Osteoblast (primary cell): ENCODE results near the gene PCBP2. TPM values are rescaled to one million over a fixed set of nuclear protein-coding genes. Genes with fewer than 3 reads are reported as not detected.

Experiments
- DNase-seq: peaks from one replicate; pipeline ENCODE4 v3.0.0; 2011; ENCODE audit warnings: low spot score, mixed read lengths; ENCODE audit not compliant: insufficient read length; ENCODE audit errors: missing footprints
- H2AFZ ChIP-seq: 2 replicates; pipeline ENCODE4 v1.6.0; 2011; ENCODE audit warnings: mild to moderate bottlenecking, low read length
- H3K27ac ChIP-seq: 2 replicates; pipeline ENCODE4 v1.5.1; 2011; ENCODE audit warnings: mild to moderate bottlenecking, low read depth, low read length, moderate library complexity
- H3K27me3 ChIP-seq: 2 replicates; pipeline ENCODE4 v1.6.0; 2012; ENCODE audit warnings: mild to moderate bottlenecking, control low read depth, inconsistent platforms, low read length, moderate library complexity; ENCODE audit not compliant: insufficient read depth
- H3K36me3 ChIP-seq: 2 replicates; pipeline ENCODE4 v1.5.1; 2011; ENCODE audit warnings: mild to moderate bottlenecking, low read length, control low read depth, moderate library complexity; ENCODE audit not compliant: insufficient read depth
- H3K4me1 ChIP-seq: 2 replicates; pipeline ENCODE4 v1.5.1; 2011; ENCODE audit warnings: mild to moderate bottlenecking, low read length, control low read depth, moderate library complexity; ENCODE audit not compliant: insufficient read depth
- H3K4me2 ChIP-seq: 2 replicates; pipeline ENCODE4 v1.6.0; 2011; ENCODE audit warnings: mild to moderate bottlenecking, low read length; ENCODE audit not compliant: insufficient read depth
- H3K4me3 ChIP-seq: fragments of 200-600 bp; sonication (generic); 3 replicates; pipeline ENCODE4 v1.5.1; 2012; ENCODE audit warnings: mild to moderate bottlenecking, low read length, inconsistent platforms; ENCODE audit not compliant: insufficient read depth
- H3K79me2 ChIP-seq: 2 replicates; pipeline ENCODE4 v1.6.0; 2012; ENCODE audit warnings: mild to moderate bottlenecking, low read length, control low read depth, inconsistent platforms; ENCODE audit not compliant: insufficient read depth
- H3K9me3 ChIP-seq: 2 replicates; pipeline ENCODE4 v1.5.1; 2011; ENCODE audit warnings: low read depth, low read length, control low read depth
- H4K20me1 ChIP-seq: 2 replicates; pipeline ENCODE4 v1.6.0; 2012; ENCODE audit warnings: mild to moderate bottlenecking, low read length, control low read depth; ENCODE audit not compliant: insufficient read depth
- total RNA-seq: library from RNA; depleted of rRNA; stranded (reverse); fragments of >200 nt; gene quantifications from 2 replicates; pipeline ENCODE4 v1.2.3, GENCODE V29; 2012
- TF ChIP-seq, protein P1 (sequence below): IDR thresholded peaks from 2 replicates; pipeline ENCODE4 v1.5.1; 2011; ENCODE audit warnings: mild to moderate bottlenecking, low read depth, low read length, moderate library complexity; ENCODE audit errors: extremely low read depth

The PCBP2 gene
- total RNA-seq, 1 donor, result 247 TPM

DNA sequence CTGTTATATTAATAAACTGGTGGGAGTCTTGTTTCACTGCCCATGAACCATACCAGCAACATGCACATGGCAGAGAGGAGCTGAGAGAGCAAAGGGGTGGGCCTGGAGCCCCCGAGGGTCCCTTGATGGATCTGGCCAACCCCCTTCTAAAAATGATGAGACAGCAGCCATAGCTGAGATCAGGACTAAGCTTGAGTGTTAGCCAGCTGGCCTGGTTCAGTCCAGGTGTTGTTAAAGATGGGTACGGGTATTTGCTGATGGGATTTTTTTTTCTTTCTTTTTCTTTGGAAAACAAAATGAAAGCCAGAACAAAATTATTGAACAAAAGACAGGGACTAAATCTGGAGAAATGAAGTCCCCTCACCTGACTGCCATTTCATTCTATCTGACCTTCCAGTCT, 16.0 kb downstream of the PCBP2 start:
- peaks cover 14% of the 10 kb centered on the region for H3K4me1 ChIP-seq
- H3K27me3 ChIP-seq, result no peaks in the 10 kb centered on the region
- H3K27ac ChIP-seq, result no peak overlapping the region
- TF ChIP-seq, protein P1, sequence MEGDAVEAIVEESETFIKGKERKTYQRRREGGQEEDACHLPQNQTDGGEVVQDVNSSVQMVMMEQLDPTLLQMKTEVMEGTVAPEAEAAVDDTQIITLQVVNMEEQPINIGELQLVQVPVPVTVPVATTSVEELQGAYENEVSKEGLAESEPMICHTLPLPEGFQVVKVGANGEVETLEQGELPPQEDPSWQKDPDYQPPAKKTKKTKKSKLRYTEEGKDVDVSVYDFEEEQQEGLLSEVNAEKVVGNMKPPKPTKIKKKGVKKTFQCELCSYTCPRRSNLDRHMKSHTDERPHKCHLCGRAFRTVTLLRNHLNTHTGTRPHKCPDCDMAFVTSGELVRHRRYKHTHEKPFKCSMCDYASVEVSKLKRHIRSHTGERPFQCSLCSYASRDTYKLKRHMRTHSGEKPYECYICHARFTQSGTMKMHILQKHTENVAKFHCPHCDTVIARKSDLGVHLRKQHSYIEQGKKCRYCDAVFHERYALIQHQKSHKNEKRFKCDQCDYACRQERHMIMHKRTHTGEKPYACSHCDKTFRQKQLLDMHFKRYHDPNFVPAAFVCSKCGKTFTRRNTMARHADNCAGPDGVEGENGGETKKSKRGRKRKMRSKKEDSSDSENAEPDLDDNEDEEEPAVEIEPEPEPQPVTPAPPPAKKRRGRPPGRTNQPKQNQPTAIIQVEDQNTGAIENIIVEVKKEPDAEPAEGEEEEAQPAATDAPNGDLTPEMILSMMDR, result no peak
- no peak overlapping the region for H3K4me2 ChIP-seq
- no peak for DNase-seq
- peaks cover 56% of the 10 kb centered on the region for H4K20me1 ChIP-seq
- no peaks in the 10 kb centered on the region for H3K9me3 ChIP-seq
- H3K79me2 ChIP-seq, result peaks cover 89% of the 10 kb centered on the region
- H3K4me3 ChIP-seq, result no peak overlapping the region
- H2AFZ ChIP-seq, result no peak overlapping the region
- peaks cover 96% of the 10 kb centered on the region for H3K36me3 ChIP-seq

DNA sequence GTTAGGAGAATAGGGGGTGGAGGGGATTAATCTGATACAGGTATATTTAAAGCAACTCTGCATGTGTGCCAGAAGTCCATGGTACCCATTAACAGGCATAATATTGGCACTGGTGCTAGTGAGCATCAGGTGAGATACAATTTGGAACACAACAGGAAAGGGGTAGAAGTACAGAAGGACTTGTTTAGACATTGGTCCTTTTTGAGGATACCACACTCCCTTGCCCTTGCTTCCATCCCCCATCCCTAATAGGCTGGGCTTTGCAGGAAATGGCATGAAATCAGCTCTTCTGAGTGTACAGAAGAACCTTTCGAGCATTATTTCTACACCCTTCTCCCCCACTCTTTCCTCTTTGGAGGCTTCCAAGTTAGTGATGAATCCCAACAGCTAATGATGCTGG, 16.4 kb downstream of the PCBP2 start:
- H3K4me3 ChIP-seq, result no peak overlapping the region
- no peak overlapping the region for H3K4me2 ChIP-seq
- peaks cover 56% of the 10 kb centered on the region for H4K20me1 ChIP-seq
- peaks cover 87% of the 10 kb centered on the region for H3K79me2 ChIP-seq
- H3K4me1 ChIP-seq, result peaks cover 16% of the 10 kb centered on the region
- no peak overlapping the region for H2AFZ ChIP-seq
- TF ChIP-seq, protein P1, result no peak
- H3K9me3 ChIP-seq, result no peaks in the 10 kb centered on the region
- H3K36me3 ChIP-seq, result peaks cover 94% of the 10 kb centered on the region
- H3K27ac ChIP-seq, result no peak overlapping the region
- no peaks in the 10 kb centered on the region for H3K27me3 ChIP-seq
- no peak for DNase-seq

DNA sequence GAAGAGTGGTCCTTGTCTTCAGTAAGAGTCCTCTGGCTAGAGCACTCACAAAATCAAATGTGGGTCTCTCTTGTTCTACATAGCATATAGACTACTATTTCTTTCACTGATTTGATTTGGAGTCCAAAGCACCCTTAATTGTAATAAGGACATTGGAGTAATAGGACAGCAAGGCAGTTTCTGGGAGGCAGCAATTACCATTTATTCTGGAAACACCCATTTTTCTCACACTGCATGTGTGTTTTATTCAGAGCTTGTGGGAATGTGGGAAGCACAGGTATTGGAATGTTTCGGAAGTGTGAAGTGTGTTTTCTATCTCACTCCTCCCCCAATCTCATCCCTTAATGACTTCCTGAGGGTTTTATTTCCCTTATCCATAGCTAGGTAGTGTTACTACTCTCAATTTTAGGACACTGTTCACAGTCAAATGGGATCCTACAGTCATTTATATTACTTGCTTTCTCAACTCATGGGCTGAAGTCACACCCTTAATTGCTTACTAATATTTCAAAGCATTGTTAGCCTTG, 20.2 kb downstream of the PCBP2 start:
- H3K27ac ChIP-seq, result no peak overlapping the region
- peaks cover 68% of the 10 kb centered on the region for H4K20me1 ChIP-seq
- H3K4me2 ChIP-seq, result no peak overlapping the region
- no peak for DNase-seq
- H3K79me2 ChIP-seq, result peaks cover 88% of the 10 kb centered on the region
- peaks cover 47% of the 10 kb centered on the region for H3K4me1 ChIP-seq
- H2AFZ ChIP-seq, result no peak overlapping the region
- TF ChIP-seq, protein P1, result no peak
- H3K9me3 ChIP-seq, result no peaks in the 10 kb centered on the region
- no peaks in the 10 kb centered on the region for H3K27me3 ChIP-seq
- H3K4me3 ChIP-seq, result no peak overlapping the region
- peaks cover 95% of the 10 kb centered on the region for H3K36me3 ChIP-seq

DNA sequence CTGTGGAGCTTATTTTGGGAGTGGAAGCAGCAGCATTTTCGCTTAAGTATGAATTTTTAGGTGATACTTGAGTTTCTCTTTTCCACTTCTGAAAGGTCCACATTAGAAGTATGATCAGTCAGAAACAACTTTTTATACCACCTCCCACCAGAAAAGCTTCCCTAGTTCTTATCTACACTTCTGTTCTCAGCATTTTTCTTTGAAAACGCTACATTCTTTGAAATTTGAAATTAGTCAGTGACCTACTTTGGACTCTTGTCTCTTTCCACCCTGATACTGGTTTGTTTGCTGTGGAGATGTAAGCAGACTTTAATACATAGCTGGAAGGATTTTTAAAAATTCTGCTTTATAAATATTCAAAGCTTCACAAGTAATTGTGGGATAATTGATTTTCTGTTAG, 22.2 kb downstream of the PCBP2 start:
- TF ChIP-seq, protein P1, result no peak
- H3K27ac ChIP-seq, result peak overlapping the region; percentile 65
- H4K20me1 ChIP-seq, result peaks cover 79% of the 10 kb centered on the region
- no peaks in the 10 kb centered on the region for H3K9me3 ChIP-seq
- H3K27me3 ChIP-seq, result no peaks in the 10 kb centered on the region
- H3K4me3 ChIP-seq, result no peak overlapping the region
- H3K79me2 ChIP-seq, result peaks cover 87% of the 10 kb centered on the region
- H3K36me3 ChIP-seq, result peaks cover 93% of the 10 kb centered on the region
- DNase-seq, result no peak
- H2AFZ ChIP-seq, result no peak overlapping the region
- H3K4me2 ChIP-seq, result no peak overlapping the region
- peaks cover 64% of the 10 kb centered on the region for H3K4me1 ChIP-seq
